Keratinocyte (primary cell): Measurements from ENCODE around the gene ZC3H18.

Experiments
- CTCF ChIP-seq, 3 experiments: IDR thresholded peaks in 1 of 3; conservative IDR thresholded peaks in 1 of 3; optimal IDR thresholded peaks in 1 of 3; 2 replicates in 2 of 3; 3 replicates in 1 of 3; pipeline versions ENCODE3 to v1.5.1; 2011; ENCODE audit warnings: low read length in 3 of 3, mild to moderate bottlenecking in 3 of 3, moderate library complexity in 2 of 3, control low read depth in 1 of 3, inconsistent platforms in 1 of 3; ENCODE audit not compliant: insufficient read depth in 2 of 3; ENCODE audit errors: extremely low read depth in 1 of 3
- EZH2 ChIP-seq: IDR thresholded peaks from one replicate; pipeline ENCODE4 v1.6.1; 2012; ENCODE audit warnings: inconsistent platforms, mild to moderate bottlenecking, low read length, moderate library complexity

- TF ChIP-seq CTCF (optimal IDR thresholded peaks at IDR 0.05 in 1 of 3, IDR thresholded peaks at IDR 0.05 in 1 of 3, conservative IDR thresholded peaks at IDR 0.05 in 1 of 3; ENCODE audit: extremely low read depth in 1 of 3, insufficient read depth in 2 of 3, low read length in 3 of 3) (no peak), EZH2 (no peak)
Observed at GRCh38 chr16:88527937-88528743, 42.1 kb upstream of the ZC3H18 start.
